OCI-LY7 (cell line): ENCODE measurements around the gene GLI3.

Experiments used
- EZH2phosphoT487 ChIP-seq: fragments of 200-600 bp; sonication (generic); IDR thresholded peaks from 2 replicates; pipeline ENCODE4 v1.6.1; 2018; ENCODE audit warnings: low read depth, borderline replicate concordance, mild to moderate bottlenecking, mixed run types, antibody characterized with exemption, low read length, moderate library complexity, mixed read lengths
- TF ChIP-seq, protein P1 (sequence below): fragments of 200-600 bp; sonication (generic); conservative IDR thresholded peaks from 2 replicates; pipeline ENCODE4 v1.5.1; 2014; ENCODE audit warnings: mild to moderate bottlenecking, antibody characterized with exemption, low read length, moderate library complexity, mixed read lengths

DNA sequence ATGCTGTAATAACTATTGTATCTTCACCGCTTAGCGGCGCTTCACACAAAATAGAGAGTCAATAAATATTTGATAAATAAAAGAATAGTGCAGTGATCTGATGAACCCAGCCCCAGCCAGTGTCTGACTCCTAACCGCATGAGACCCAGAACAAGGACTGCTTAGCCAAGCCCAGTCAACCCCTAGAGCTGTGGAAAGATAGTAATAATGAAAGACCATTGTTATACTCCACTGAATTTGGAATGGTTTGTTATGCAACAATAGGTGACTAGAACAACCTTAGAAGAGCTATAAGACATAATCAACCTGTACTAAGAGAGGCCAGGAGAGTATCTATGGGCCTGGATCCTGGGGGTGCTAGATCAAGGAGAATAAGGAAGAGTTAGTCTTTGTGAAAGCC, 303.6 kb downstream of the GLI3 start:
- TF ChIP-seq, protein P1, sequence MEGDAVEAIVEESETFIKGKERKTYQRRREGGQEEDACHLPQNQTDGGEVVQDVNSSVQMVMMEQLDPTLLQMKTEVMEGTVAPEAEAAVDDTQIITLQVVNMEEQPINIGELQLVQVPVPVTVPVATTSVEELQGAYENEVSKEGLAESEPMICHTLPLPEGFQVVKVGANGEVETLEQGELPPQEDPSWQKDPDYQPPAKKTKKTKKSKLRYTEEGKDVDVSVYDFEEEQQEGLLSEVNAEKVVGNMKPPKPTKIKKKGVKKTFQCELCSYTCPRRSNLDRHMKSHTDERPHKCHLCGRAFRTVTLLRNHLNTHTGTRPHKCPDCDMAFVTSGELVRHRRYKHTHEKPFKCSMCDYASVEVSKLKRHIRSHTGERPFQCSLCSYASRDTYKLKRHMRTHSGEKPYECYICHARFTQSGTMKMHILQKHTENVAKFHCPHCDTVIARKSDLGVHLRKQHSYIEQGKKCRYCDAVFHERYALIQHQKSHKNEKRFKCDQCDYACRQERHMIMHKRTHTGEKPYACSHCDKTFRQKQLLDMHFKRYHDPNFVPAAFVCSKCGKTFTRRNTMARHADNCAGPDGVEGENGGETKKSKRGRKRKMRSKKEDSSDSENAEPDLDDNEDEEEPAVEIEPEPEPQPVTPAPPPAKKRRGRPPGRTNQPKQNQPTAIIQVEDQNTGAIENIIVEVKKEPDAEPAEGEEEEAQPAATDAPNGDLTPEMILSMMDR = no peak
- no peak for TF ChIP-seq EZH2phosphoT487
